GM23338 (cell line): Measurements from ENCODE around the gene GPC6. TPM values are rescaled to one million over a fixed set of nuclear protein-coding genes. Genes with fewer than 3 reads are reported as not detected.

ENCODE experiments used
- ATAC-seq: fragments of 200-7000 bp; cut with Tn5 transposase; 3 replicates; pipeline ENCODE4 v1.9.1; 2020
- DNase-seq: peaks from one replicate; pipeline ENCODE4 v3.0.0-alpha.2; 2015; ENCODE audit warnings: low spot score
- H2AFZ ChIP-seq: fragments of 200-600 bp; sonication (generic); 2 replicates; pipeline ENCODE4 v1.8.0; 2016; ENCODE audit warnings: antibody characterized with exemption, mild to moderate bottlenecking, moderate library complexity
- H3F3A ChIP-seq: fragments of 200-600 bp; sonication (generic); replicated peaks from 2 replicates; pipeline ENCODE4 v1.8.0; 2017; ENCODE audit warnings: antibody characterized with exemption, mixed run types, low read depth
- H3K27ac ChIP-seq: fragments of 200-600 bp; sonication (generic); 2 replicates; pipeline ENCODE4 v1.6.1; 2016; ENCODE audit warnings: low read depth
- H3K27me3 ChIP-seq: fragments of 200-600 bp; sonication (generic); 2 replicates; pipeline ENCODE4 v1.8.0; 2016; ENCODE audit warnings: mild to moderate bottlenecking, mixed run types, moderate library complexity; ENCODE audit not compliant: insufficient read depth
- H3K36me3 ChIP-seq: fragments of 200-600 bp; sonication (generic); 2 replicates; pipeline ENCODE4 v1.8.0; 2016; ENCODE audit warnings: mild to moderate bottlenecking; ENCODE audit not compliant: insufficient read depth
- H3K4me1 ChIP-seq: fragments of 200-600 bp; sonication (generic); 2 replicates; pipeline ENCODE4 v1.8.0; 2016; ENCODE audit warnings: mild to moderate bottlenecking, moderate library complexity; ENCODE audit not compliant: insufficient read depth
- H3K4me2 ChIP-seq: fragments of 200-600 bp; sonication (generic); 2 replicates; pipeline ENCODE4 v1.7.1; 2017; ENCODE audit warnings: mixed run types
- H3K4me3 ChIP-seq: fragments of 200-600 bp; sonication (generic); 2 replicates; pipeline ENCODE4 v1.6.1; 2016; ENCODE audit warnings: mixed run types
- H3K79me2 ChIP-seq: fragments of 200-600 bp; sonication (generic); replicated peaks from 2 replicates; pipeline ENCODE4 v1.8.0; 2017; ENCODE audit warnings: mild to moderate bottlenecking; ENCODE audit not compliant: insufficient read depth
- H3K9me2 ChIP-seq: fragments of 200-600 bp; sonication (generic); 2 replicates; pipeline ENCODE4 v1.8.0; 2017; ENCODE audit not compliant: insufficient read depth
- H4K20me1 ChIP-seq: fragments of 200-600 bp; sonication (generic); replicated peaks from 2 replicates; pipeline ENCODE4 v1.8.0; 2017; ENCODE audit warnings: mild to moderate bottlenecking; ENCODE audit not compliant: insufficient read depth
- H3K27ac Mint-ChIP-seq: 2 replicates; pipeline ENCODE4 v1.8.0; 2020; ENCODE audit warnings: inconsistent platforms, mild to moderate bottlenecking, moderate library complexity, mixed read lengths
- H3K27me3 Mint-ChIP-seq: 3 replicates; pipeline ENCODE4 v1.8.0; 2022; ENCODE audit warnings: low read depth, mild to moderate bottlenecking, moderate library complexity, mixed read lengths, inconsistent platforms; ENCODE audit not compliant: insufficient read depth, poor library complexity
- H3K36me3 Mint-ChIP-seq: 3 replicates; pipeline ENCODE4 v1.8.0; 2021; ENCODE audit warnings: low read depth, mild to moderate bottlenecking, inconsistent platforms, moderate library complexity, mixed read lengths
- H3K4me1 Mint-ChIP-seq: 3 replicates; pipeline ENCODE4 v1.8.0; 2020; ENCODE audit warnings: mild to moderate bottlenecking, inconsistent platforms, mixed read lengths
- H3K4me3 Mint-ChIP-seq: 3 replicates; pipeline ENCODE4 v1.8.0; 2021; ENCODE audit warnings: moderate library complexity, mild to moderate bottlenecking, inconsistent platforms, mixed read lengths
- H3K9me3 Mint-ChIP-seq: 3 replicates; pipeline ENCODE4 v1.8.0; 2020; ENCODE audit warnings: moderate library complexity, mild to moderate bottlenecking, inconsistent platforms, mixed read lengths
- ETS1 ChIP-seq: IDR thresholded peaks from 2 replicates; pipeline ENCODE4 v1.6.1; 2016; ENCODE audit warnings: antibody characterized with exemption
- EZH2 ChIP-seq: fragments of 200-600 bp; sonication (generic); IDR thresholded peaks from one replicate; pipeline ENCODE4 v1.8.0; 2017; ENCODE audit warnings: antibody characterized with exemption, mild to moderate bottlenecking, low read depth; ENCODE audit not compliant: unreplicated experiment
- NANOG ChIP-seq: IDR thresholded peaks from 2 replicates; pipeline ENCODE4 v1.6.1; 2016; ENCODE audit warnings: antibody characterized with exemption, borderline replicate concordance
- POLR2AphosphoS5 ChIP-seq: IDR thresholded peaks from 2 replicates; pipeline ENCODE4 v1.6.1; 2016; ENCODE audit warnings: antibody characterized with exemption, low read depth
- REST ChIP-seq: IDR thresholded peaks from one replicate; pipeline ENCODE4 v1.6.1; 2018; ENCODE audit warnings: antibody characterized with exemption; ENCODE audit not compliant: unreplicated experiment
- ZNF114 ChIP-seq: fragments of 250-450 bp; sonication (Bioruptor Pico); IDR thresholded peaks from 2 replicates; pipeline ENCODE4 v1.5.0; 2020; ENCODE audit warnings: mild to moderate bottlenecking, moderate library complexity
- ZNF331 ChIP-seq: fragments of 250-450 bp; sonication (Bioruptor Pico); IDR thresholded peaks from 2 replicates; pipeline ENCODE4 v1.5.0; 2020; ENCODE audit warnings: low read depth, mild to moderate bottlenecking, moderate library complexity
- ZNF462 ChIP-seq: fragments of 250-450 bp; sonication (Bioruptor Pico); IDR thresholded peaks from 2 replicates; pipeline ENCODE4 v1.5.0; 2020; ENCODE audit warnings: mild to moderate bottlenecking, moderate library complexity
- polyA plus RNA-seq: library from polyadenylated mRNA; unstranded; fragments of >200 nt; fragmentation: Nextera tagmentation; extraction: Ambion mirVana; gene quantifications from 2 replicates; pipeline ENCODE4 v1.2.1, GENCODE V29; 2016
- total RNA-seq: library from RNA; depleted of rRNA; stranded (reverse); fragments of >200 nt; shearing (Covaris generic); gene quantifications from 2 replicates; pipeline ENCODE4 v1.2.3, GENCODE V29; 2014

The GPC6 gene
- total and polyA plus RNA-seq, 2 experiments from 2014 or later = 6.4 to 28.6 TPM

GRCh38 chr13:94256721-94257120 is 1030.1 kb downstream of the GPC6 start:
- H3K9me3 Mint-ChIP-seq = no peaks in the 10 kb centered on the region
- H3K27ac ChIP-seq = no peak overlapping the region
- no peaks in the 10 kb centered on the region for H3K4me1 ChIP-seq
- H3K27me3 Mint-ChIP-seq = peaks cover 1% of the 10 kb centered on the region
- no peaks in the 10 kb centered on the region for H3K27me3 ChIP-seq
- DNase-seq = no peak
- H3K4me3 Mint-ChIP-seq = no peak overlapping the region
- no peaks in the 10 kb centered on the region for H3K79me2 ChIP-seq
- H3K4me1 Mint-ChIP-seq = 0 out of 3 replicates have a peak, but pooled peaks cover 8% of the 10 kb centered on the region
- no peaks in the 10 kb centered on the region for H3K9me2 ChIP-seq
- H2AFZ ChIP-seq = no peak overlapping the region
- H3K36me3 ChIP-seq = no peaks in the 10 kb centered on the region
- no peaks in the 10 kb centered on the region for H4K20me1 ChIP-seq
- TF ChIP-seq ZNF114 (CRISPR knock-in tag) (no peak), EZH2 (no peak), POLR2AphosphoS5 (no peak), ZNF462 (CRISPR knock-in tag) (no peak), NANOG (no peak), ZNF331 (CRISPR knock-in tag) (no peak), REST (no peak), ETS1 (no peak)
- no peak overlapping the region for H3K4me2 ChIP-seq
- H3K27ac Mint-ChIP-seq = no peak overlapping the region
- no peak overlapping the region for H3K4me3 ChIP-seq
- no peaks in the 10 kb centered on the region for H3K36me3 Mint-ChIP-seq
- no peaks in the 10 kb centered on the region for H3F3A ChIP-seq
- ATAC-seq = no peak
